Vagina (tissue), 2 donors: ENCODE data around the gene TBX10.
"Not testable (repeated sequence)": the region's sequence is repeated elsewhere in the genome, so short reads cannot be mapped to it uniquely, and the experiment has no call there.

ENCODE experiments used
- POLR2AphosphoS5 ChIP-seq, 2 donors: sonication (generic); formaldehyde crosslinking; IDR thresholded peaks; one replicate each; pipeline ENCODE4 v1.9.0; 2017; ENCODE audit warnings: antibody characterized with exemption in 2 of 2, mild to moderate bottlenecking in 2 of 2, low read depth in 1 of 2; ENCODE audit not compliant: insufficient read depth in 1 of 2
- TF ChIP-seq, protein P1 (sequence below), 3 experiments: fragments of 450-650 bp in 2 of 3; fragments of 200-600 bp in 1 of 3; sonication (generic) in 1 of 3; IDR thresholded peaks; one replicate each; pipeline ENCODE4 v1.5.1; 2017 to 2019; ENCODE audit warnings: antibody characterized with exemption in 3 of 3, mild to moderate bottlenecking in 2 of 3, moderate library complexity in 2 of 3

DNA sequence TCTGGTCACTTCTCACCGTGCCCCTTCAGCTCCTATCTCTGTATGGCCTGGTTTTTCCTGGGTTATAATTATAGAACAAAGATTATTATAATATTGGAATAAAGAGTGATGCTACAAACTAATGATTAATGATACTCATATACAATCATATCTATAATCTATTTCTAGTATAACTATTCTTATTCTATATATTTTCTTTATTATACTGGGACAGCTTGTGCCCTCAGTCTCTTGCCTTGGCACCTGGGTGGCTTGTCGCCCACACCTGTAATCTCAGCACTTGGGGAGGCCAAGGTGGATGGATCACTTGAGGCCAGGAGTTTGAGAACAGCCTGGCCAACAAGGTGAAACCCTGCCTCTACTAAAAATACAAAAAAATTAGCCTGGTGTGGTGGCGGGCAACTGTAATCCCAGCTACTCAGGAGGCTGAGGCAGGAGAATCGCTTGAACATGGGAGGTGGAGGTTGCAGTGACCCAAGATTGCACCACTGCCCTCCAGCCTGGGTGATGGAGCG lies 20.1 kb upstream of the TBX10 start:
- TF ChIP-seq, protein P1, sequence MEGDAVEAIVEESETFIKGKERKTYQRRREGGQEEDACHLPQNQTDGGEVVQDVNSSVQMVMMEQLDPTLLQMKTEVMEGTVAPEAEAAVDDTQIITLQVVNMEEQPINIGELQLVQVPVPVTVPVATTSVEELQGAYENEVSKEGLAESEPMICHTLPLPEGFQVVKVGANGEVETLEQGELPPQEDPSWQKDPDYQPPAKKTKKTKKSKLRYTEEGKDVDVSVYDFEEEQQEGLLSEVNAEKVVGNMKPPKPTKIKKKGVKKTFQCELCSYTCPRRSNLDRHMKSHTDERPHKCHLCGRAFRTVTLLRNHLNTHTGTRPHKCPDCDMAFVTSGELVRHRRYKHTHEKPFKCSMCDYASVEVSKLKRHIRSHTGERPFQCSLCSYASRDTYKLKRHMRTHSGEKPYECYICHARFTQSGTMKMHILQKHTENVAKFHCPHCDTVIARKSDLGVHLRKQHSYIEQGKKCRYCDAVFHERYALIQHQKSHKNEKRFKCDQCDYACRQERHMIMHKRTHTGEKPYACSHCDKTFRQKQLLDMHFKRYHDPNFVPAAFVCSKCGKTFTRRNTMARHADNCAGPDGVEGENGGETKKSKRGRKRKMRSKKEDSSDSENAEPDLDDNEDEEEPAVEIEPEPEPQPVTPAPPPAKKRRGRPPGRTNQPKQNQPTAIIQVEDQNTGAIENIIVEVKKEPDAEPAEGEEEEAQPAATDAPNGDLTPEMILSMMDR (IDR thresholded peaks at IDR 0.05): not testable (repeated sequence)
- TF ChIP-seq POLR2AphosphoS5 (IDR thresholded peaks at IDR 0.05; ENCODE audit: insufficient read depth in 1 of 2, low read depth in 1 of 2): not testable (repeated sequence)
